Aorta (tissue), 5 donors: ENCODE measurements around the gene GARIN5B. TPM values are rescaled to one million over a fixed set of nuclear protein-coding genes. Genes with fewer than 3 reads are reported as not detected.
A peak's percentile ranks its signal among the peaks of the same experiment; 100 is the strongest.

Experiments used
- ATAC-seq: fragments of 200-7000 bp; cut with Tn5 transposase; one replicate; pipeline ENCODE4 v1.9.1; 2022; ENCODE audit warnings: moderate library complexity; ENCODE audit not compliant: low FRiP score
- DNase-seq, 2 donors: peaks; one replicate each; pipeline ENCODE4 v3.0.0-alpha.2; 2020
- H3K27ac ChIP-seq, 2 donors: one replicate each; pipeline ENCODE4 v1.5.1; 2013; ENCODE audit warnings: low read length in 2 of 2, mild to moderate bottlenecking in 2 of 2, moderate library complexity in 2 of 2, control low read depth in 1 of 2, inconsistent platforms in 1 of 2, low read depth in 1 of 2
- H3K27me3 ChIP-seq, 2 donors: one replicate each; pipeline ENCODE4 v1.6.1; 2013; ENCODE audit warnings: control low read depth in 1 of 2, low read length in 1 of 2, mild to moderate bottlenecking in 1 of 2, moderate library complexity in 1 of 2; ENCODE audit not compliant: insufficient read depth in 2 of 2, control insufficient read depth in 1 of 2
- H3K36me3 ChIP-seq, 2 donors: one replicate each; pipeline ENCODE4 v1.6.1; 2013; ENCODE audit warnings: control low read depth in 1 of 2, low read length in 1 of 2, mild to moderate bottlenecking in 1 of 2; ENCODE audit not compliant: insufficient read depth in 2 of 2, control insufficient read depth in 1 of 2
- H3K4me1 ChIP-seq, 2 donors: one replicate each; pipeline ENCODE4 v1.6.1; 2013; ENCODE audit warnings: low read length in 2 of 2, control low read depth in 1 of 2, mild to moderate bottlenecking in 1 of 2, moderate library complexity in 1 of 2; ENCODE audit not compliant: insufficient read depth in 2 of 2, control insufficient read depth in 1 of 2
- H3K4me3 ChIP-seq, 2 donors: one replicate each; pipeline ENCODE4 v1.5.1; 2013; ENCODE audit warnings: low read length in 2 of 2, control low read depth in 1 of 2, mild to moderate bottlenecking in 1 of 2
- H3K9me3 ChIP-seq: one replicate; pipeline ENCODE4 v1.6.1; 2013; ENCODE audit warnings: mild to moderate bottlenecking, low read length; ENCODE audit not compliant: control insufficient read depth
- WGBS, 2 donors: extraction: QIAGEN DNeasy Blood & Tissue Kit; methylation state at CpG; one replicate each; pipeline ENCODE4 v1.1.7; 2013; 5-methylcytosine and 5-hydroxymethylcytosine counted together
- intact Hi-C, 2 donors: fragments of 100-400 bp; cut with DNase I; formaldehyde crosslinking; loops; one replicate each; pipeline versions ENCODE4 v1.14.2 to v1.15.0; 2022
- polyA plus RNA-seq, 2 donors: library from polyadenylated mRNA; stranded (reverse); fragments of 200-250 nt; gene quantifications; one replicate each; pipeline ENCODE4 v1.2.3, GENCODE V29; 2013
- total RNA-seq, 2 donors: library from RNA; stranded (reverse); fragmentation: NEBNext Ultra II Directional; extraction: Animal tissue kit (Norgen Biotek cat#: 25700); gene quantifications; one replicate each; pipeline ENCODE4 v1.2.1, GENCODE V29; 2021
- donor health status: healthy with polysubstance abuse.
- donor health status: Bipolar disorder and iron deficiency.
- donor health status: DM: no; HTN: no; CAD: no.
- donor health status: DM: no; HTN: no; CAD: no.
- donor health status: DM: yes; HTN: yes; CAD: no.

Gene GARIN5B
- total and polyA plus RNA-seq, 4 donors: not detected

- no peaks in the 10 kb centered on the region for H3K9me3 ChIP-seq
- H3K36me3 ChIP-seq: no peaks in the 10 kb centered on the region
- no peak for ATAC-seq
- H3K27ac ChIP-seq: no peak overlapping the region
- no peaks in the 10 kb centered on the region for H3K27me3 ChIP-seq
- WGBS, 2 donors: 13 to 18% methylated on average over 26 to 31 of the region's 31 CpGs
- intact Hi-C loops: no loop called here
- no peak overlapping the region for H3K4me3 ChIP-seq
- H3K4me1 ChIP-seq: no peaks in the 10 kb centered on the region
- DNase-seq: no peak
These were observed 11.1 kb upstream of the GARIN5B start for GRCh38 chr19:55373993-55374757.

- Histone ChIP-seq H3K4me1 (no peaks in the 10 kb centered on the region), H3K4me3 (no peak overlapping the region), H3K9me3 (no peaks in the 10 kb centered on the region), H3K36me3 (no peaks in the 10 kb centered on the region), H3K27me3 (no peaks in the 10 kb centered on the region), H3K27ac (no peak overlapping the region)
- ATAC-seq: no peak
- 60 to 66% methylated on average over 9 of the region's 9 CpGs for WGBS, 2 donors
- no peak for DNase-seq
- intact Hi-C loops: no loop called here
These were observed 10.4 kb upstream of the GARIN5B start for GRCh38 chr19:55373306-55373992.

- no peaks in the 10 kb centered on the region for H3K27me3 ChIP-seq
- intact Hi-C loops: no loop called here
- no peaks in the 10 kb centered on the region for H3K4me1 ChIP-seq
- H3K27ac ChIP-seq: no peak overlapping the region
- H3K4me3 ChIP-seq: no peak overlapping the region
- ATAC-seq (no peak), DNase-seq (no peak)
- no peaks in the 10 kb centered on the region for H3K9me3 ChIP-seq
- no peaks in the 10 kb centered on the region for H3K36me3 ChIP-seq
- WGBS, 2 donors: 32 to 35% methylated on average over 20 to 24 of the region's 24 CpGs
These were observed 9.4 kb upstream of the GARIN5B start for GRCh38 chr19:55372316-55373081.

GRCh38 chr19:55370305-55370988 lies 7.4 kb upstream of the GARIN5B start, which contains the start of gene IL11:
IL11 (minus strand) TSS chr19:55370463; CDS start chr19:55370310, 153 bp downstream.
- no peak for DNase-seq
- Histone ChIP-seq H3K27ac (no peak within 1 kb of the TSS), H3K4me3 (no peak within 1 kb of the TSS), H3K4me1 (no peaks in the 10 kb centered on the region), H3K36me3 (no peaks in the 10 kb centered on the region), H3K27me3 (no peaks in the 10 kb centered on the region), H3K9me3 (no peaks in the 10 kb centered on the region)
- intact Hi-C loops: no loop called here
- WGBS, 2 donors: 4% methylated on average over 24 to 32 of the region's 32 CpGs
- ATAC-seq: no peak

GRCh38 chr19:55369653-55370304 lies 6.7 kb upstream of the GARIN5B start:
- no peaks in the 10 kb centered on the region for H3K27me3 ChIP-seq
- no peaks in the 10 kb centered on the region for H3K36me3 ChIP-seq
- no peaks in the 10 kb centered on the region for H3K4me1 ChIP-seq
- no peaks in the 10 kb centered on the region for H3K9me3 ChIP-seq
- no peak overlapping the region for H3K27ac ChIP-seq
- no peak overlapping the region for H3K4me3 ChIP-seq
- ATAC-seq: no peak
- 2% methylated on average over 31 to 59 of the region's 59 CpGs for WGBS, 2 donors
- intact Hi-C loops: no loop called here
- DNase-seq: peak in 1 of 2 donors; percentile 47

- ATAC-seq: no peak
- intact Hi-C loops: no loop called here
- Histone ChIP-seq H3K4me3 (no peak overlapping the region), H3K4me1 (no peaks in the 10 kb centered on the region), H3K9me3 (no peaks in the 10 kb centered on the region), H3K27me3 (no peaks in the 10 kb centered on the region), H3K27ac (no peak overlapping the region), H3K36me3 (no peaks in the 10 kb centered on the region)
- WGBS, 2 donors: 7 to 9% methylated on average over 36 to 54 of the region's 54 CpGs
- peak in 1 of 2 donors; percentile 51 for DNase-seq
These were observed 5.9 kb upstream of the GARIN5B start for GRCh38 chr19:55368701-55369563.

GRCh38 chr19:55368106-55368505 lies 5.0 kb upstream of the GARIN5B start:
- WGBS, 2 donors: 83 to 89% methylated on average over 15 to 16 of the region's 16 CpGs
- Histone ChIP-seq H3K4me3 (no peak overlapping the region), H3K9me3 (no peaks in the 10 kb centered on the region), H3K27ac (no peak overlapping the region), H3K4me1 (no peaks in the 10 kb centered on the region), H3K36me3 (no peaks in the 10 kb centered on the region), H3K27me3 (no peaks in the 10 kb centered on the region)
- ATAC-seq (no peak), DNase-seq (peak in 1 of 2 donors; percentile 47)
- intact Hi-C loops: no loop called here
